GM20000 (cell line): ENCODE measurements around the gene MTHFS.
A peak's percentile ranks its signal among the peaks of the same experiment; 100 is the strongest.
"Not testable (repeated sequence)": the region's sequence is repeated elsewhere in the genome, so short reads cannot be mapped to it uniquely, and the experiment has no call there.

Experiments used
- DNase-seq: peaks from one replicate; pipeline ENCODE4 v3.0.0; 2012; ENCODE audit warnings: low spot score
- TF ChIP-seq, protein P1 (sequence below): IDR thresholded peaks from 2 replicates; pipeline ENCODE4 v1.5.1; 2012; ENCODE audit warnings: mild to moderate bottlenecking, control low read depth; ENCODE audit errors: extremely low read depth, missing control alignments

MTHFS gene

DNA sequence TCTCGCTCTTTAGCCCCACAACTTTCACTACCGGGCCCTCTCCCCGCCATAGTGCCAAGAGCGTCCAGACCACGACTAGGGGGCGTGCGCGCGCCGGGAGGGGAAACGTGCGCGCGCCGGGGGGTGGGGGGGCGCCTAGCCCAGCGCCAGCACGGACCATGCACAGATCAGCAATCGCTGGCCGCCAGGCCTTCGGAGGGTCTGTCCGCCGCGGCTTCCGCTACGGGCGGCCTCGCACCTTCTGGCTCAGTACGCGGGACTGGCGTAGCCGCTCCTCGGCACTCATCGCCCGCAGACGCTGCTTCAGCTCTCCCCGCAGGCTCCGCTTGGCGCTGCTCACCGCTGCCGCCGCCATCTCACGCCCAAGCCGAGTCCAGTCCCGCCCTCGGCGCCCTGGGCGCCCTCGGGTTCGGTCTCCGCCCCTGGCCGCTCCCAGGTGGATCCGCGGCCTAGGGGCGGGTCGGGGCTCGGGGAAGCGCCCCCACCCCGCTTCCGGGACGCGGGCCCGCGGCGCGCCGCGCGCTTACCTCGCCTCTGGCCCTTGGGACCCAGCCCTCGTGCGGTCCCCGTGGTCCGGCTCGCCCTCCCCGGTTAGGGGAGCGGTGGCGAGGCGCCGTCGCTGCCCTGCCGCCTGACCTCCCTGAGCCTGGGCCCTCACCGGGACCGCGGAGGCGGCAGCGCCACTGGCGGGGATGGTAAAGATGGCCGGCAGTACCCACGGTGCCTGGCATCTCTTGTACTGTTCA lies at the start of gene MTHFS:
Gene MTHFS, minus strand, starts transcription at position 381 of the 746 bp plus-strand sequence. Its CDS starts 26 bp downstream, at position 355.
- TF ChIP-seq, protein P1, sequence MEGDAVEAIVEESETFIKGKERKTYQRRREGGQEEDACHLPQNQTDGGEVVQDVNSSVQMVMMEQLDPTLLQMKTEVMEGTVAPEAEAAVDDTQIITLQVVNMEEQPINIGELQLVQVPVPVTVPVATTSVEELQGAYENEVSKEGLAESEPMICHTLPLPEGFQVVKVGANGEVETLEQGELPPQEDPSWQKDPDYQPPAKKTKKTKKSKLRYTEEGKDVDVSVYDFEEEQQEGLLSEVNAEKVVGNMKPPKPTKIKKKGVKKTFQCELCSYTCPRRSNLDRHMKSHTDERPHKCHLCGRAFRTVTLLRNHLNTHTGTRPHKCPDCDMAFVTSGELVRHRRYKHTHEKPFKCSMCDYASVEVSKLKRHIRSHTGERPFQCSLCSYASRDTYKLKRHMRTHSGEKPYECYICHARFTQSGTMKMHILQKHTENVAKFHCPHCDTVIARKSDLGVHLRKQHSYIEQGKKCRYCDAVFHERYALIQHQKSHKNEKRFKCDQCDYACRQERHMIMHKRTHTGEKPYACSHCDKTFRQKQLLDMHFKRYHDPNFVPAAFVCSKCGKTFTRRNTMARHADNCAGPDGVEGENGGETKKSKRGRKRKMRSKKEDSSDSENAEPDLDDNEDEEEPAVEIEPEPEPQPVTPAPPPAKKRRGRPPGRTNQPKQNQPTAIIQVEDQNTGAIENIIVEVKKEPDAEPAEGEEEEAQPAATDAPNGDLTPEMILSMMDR = peak; percentile 45
- peak; percentile 88 for DNase-seq

DNA sequence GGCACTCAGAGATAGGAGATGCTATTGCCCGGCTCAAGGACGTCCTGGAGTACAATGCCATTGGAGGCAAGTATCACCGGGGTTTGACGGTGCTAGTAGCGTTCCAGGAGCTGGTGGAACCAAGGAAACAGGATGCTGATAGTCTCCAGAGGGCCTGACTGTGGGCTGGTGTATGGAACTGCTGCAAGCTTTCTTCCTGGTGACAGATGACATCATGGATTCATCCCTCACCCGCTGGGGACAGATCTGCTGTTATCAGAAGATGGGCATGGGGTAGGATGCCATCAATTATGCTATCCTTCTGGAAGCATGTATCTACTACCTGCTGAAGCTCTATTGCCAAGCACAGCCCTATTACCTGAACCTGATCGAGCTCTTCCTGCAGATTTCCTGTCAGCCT lies 47.8 kb upstream of the MTHFS start:
- TF ChIP-seq, protein P1 = no peak
- DNase-seq = no peak

DNA sequence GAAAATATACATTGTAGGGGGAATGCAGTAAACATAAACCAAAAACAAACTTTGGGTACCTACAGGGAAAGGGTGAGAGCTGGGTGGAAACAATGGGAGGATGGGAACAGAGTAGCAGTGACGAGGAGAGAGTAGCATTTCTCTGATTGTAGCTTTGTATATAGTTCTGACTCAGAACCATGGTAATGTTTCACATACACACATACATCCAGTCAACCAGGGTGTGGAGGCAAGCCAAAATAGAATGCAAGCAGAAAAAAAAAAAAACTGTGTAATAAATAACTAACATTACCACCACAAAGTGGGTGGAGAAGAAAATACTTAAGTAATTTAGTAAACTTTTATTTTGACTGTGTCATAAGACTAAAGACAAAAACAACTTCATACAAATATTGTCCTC lies 47.0 kb upstream of the MTHFS start:
- peak; percentile 62 for DNase-seq
- TF ChIP-seq, protein P1 = no peak

DNA sequence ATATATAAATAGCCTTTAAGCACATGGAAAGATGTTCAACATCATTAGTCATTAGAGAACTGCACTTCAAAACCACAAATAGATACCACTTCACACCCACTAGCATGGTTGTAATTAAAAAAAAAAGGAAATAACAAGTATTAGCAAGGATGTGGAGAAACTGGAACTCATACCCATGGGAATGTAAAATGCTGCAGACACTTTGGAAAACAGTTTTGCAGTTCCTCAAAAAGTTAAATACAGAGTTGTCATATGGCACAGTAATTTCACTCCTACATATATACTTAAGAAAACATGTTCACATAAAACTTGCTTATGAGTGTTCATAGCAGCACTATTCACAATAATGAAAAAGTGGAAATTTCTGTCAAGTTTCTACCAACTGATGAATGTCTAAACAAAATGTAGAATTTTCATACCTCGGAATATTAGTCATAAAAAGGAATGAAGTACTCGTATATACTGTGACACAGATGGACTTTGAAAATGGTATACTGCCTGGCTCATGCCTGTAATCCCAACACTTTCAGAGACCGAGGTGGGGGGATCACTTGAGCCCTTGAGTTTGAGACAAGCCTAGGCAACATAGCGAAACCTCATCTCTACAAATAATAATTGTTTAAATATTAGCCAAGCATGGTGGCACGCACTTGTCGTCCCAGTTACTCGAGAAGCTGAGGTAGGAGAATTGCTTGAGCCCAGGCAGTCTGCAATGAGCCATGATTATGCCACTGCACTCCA lies 46.1 kb upstream of the MTHFS start:
- DNase-seq = no peak
- TF ChIP-seq, protein P1 = no peak

DNA sequence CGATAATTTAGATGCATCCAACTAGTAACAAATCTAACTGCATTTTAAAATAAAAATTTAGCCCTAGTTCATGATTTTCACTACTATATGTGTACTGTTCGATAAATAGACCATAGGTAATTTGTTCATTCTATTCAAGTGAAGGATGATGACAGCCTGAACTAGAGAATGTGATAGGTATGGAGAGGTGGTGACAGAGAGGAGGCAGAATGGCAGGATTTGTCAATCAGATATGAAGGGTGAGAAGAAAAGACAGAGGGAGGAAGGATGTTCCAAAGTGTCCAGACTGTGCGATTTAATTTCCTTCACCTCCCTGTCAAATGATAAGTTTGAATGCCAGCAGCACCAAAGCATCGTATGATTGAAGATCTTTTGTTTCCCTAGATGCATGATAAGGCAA lies 42.6 kb upstream of the MTHFS start:
- no peak for DNase-seq
- TF ChIP-seq, protein P1 = no peak

DNA sequence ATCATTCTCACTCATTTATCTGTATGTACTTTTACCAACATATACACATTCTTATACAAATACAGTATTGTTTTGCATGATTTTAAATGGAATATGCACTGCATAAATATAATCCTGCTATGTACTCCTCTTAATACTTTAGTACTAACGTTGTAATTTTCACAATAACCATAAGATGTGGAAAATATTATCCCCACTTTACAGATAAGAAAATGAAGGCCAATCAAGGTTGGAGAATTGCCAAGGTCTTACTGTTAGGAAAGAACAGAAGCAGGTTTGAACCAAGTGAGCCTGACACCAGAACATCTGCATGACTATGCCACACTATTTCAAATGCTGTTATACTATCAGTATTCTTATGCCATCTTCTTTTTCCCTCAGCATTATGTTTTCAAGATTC lies 41.3 kb upstream of the MTHFS start:
- no peak for DNase-seq
- TF ChIP-seq, protein P1 = no peak

DNA sequence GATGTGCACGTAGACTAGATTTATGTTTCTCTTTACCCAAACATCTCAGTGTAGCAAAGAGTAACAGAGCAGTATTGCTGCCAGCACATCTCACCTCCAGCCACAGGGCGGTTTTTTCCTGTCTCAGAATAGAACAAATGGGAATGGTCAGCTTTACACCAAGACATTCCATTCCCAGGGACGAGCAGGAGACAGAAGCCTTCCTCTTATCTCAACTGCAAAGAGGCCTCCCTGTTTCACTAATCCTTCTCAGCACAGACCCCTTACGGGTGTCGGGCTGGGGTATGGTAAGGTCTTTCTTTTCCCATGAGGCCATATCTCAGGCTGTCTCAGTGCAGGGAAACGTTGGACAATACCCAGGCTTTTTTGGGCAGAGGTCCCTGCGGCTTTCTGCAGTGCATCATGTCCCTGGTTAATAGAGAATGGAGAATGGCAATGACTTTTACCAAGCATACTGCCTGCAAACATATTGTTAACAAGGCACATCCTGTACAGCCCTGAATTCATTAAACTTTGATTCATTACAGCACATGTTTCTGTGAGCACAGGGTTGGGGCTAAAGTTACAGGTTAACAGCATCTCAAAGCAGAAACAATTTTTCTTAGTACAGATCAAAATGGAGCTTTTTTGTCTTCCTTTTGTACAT lies 38.9 kb upstream of the MTHFS start:
- not testable (repeated sequence) for DNase-seq
